Measurements from ENCODE around the gene KCNJ9. TPM values are rescaled to one million over a fixed set of nuclear protein-coding genes. Genes with fewer than 3 reads are reported as not detected.
A peak's percentile ranks its signal among the peaks of the same experiment; 100 is the strongest.

The KCNJ9 gene
- total RNA-seq, 1 donor from 2014 or later = not detected

- Histone ChIP-seq H3K9me3 (no peaks in the 10 kb centered on the region), H3K4me3 (peak overlapping the region; percentile 72 to 93), H3K27ac (peak overlapping the region; percentile 93), H3K36me3 (peaks cover 0 to 9% of the 10 kb centered on the region in 2 donors), H3K27me3 (no peaks in the 10 kb centered on the region), H3K4me1 (peaks cover 35% of the 10 kb centered on the region)
- intact Hi-C loops (cut with DNase I) = loop anchor here (10.0 kb wide), 1 partner anchor 174 kb away; the partner anchor contains the start of gene TAGLN2
- peak in 1 of 2 donors; percentile 97 for DNase-seq (ENCODE audit: extremely low spot score in 2 of 2)
- TF ChIP-seq, protein P1, sequence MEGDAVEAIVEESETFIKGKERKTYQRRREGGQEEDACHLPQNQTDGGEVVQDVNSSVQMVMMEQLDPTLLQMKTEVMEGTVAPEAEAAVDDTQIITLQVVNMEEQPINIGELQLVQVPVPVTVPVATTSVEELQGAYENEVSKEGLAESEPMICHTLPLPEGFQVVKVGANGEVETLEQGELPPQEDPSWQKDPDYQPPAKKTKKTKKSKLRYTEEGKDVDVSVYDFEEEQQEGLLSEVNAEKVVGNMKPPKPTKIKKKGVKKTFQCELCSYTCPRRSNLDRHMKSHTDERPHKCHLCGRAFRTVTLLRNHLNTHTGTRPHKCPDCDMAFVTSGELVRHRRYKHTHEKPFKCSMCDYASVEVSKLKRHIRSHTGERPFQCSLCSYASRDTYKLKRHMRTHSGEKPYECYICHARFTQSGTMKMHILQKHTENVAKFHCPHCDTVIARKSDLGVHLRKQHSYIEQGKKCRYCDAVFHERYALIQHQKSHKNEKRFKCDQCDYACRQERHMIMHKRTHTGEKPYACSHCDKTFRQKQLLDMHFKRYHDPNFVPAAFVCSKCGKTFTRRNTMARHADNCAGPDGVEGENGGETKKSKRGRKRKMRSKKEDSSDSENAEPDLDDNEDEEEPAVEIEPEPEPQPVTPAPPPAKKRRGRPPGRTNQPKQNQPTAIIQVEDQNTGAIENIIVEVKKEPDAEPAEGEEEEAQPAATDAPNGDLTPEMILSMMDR (IDR thresholded peaks at IDR 0.05) = no peak
- TF ChIP-seq POLR2AphosphoS5 (IDR thresholded peaks at IDR 0.05; ENCODE audit: insufficient read depth in 1 of 2, low read depth in 1 of 2) = peak in 1 of 2 donors; percentile 93
- TF ChIP-seq POLR2A (IDR thresholded peaks at IDR 0.05) = peak in 1 of 2 donors; percentile 58
These were observed 17.7 kb downstream of the KCNJ9 start for GRCh38 chr1:160098852-160099561.

DNA sequence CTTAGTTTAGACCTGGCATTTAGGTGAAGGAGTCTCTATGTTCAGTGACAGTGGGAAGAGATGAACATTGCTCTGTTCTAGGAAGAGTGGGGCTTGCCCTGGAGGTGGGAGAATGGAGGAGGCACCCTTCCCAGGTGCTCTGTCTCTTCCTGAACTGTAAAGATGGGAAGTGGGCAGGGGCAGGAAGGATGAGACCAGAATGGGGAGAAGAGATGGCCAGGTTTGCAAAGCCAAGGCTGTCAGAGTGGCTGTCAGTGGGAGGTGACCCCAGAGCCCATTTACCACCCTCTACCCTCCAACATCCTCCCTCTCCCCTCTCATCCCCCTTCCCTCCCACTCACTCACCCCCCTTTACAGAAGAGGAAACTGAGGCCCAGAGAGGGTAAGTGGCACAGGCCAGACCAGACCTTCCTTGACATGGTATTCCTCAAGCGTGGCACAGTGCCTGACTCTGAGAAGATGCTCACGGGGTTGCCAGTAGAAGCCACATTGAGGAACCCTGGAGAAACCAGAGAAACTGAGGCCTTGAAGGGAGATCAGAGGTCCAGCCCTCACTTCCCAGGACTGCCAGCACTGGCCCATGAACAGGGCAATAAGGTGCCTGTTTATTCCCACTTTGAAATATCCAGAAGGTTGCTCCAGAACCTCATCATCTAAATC lies 18.5 kb downstream of the KCNJ9 start:
- Histone ChIP-seq H3K36me3 (peaks cover 0 to 1% of the 10 kb centered on the region in 2 donors), H3K9me3 (no peaks in the 10 kb centered on the region), H3K4me3 (no peak overlapping the region), H3K27ac (peak overlapping the region; percentile 93), H3K4me1 (peaks cover 35% of the 10 kb centered on the region), H3K27me3 (no peaks in the 10 kb centered on the region)
- DNase-seq (ENCODE audit: extremely low spot score in 2 of 2) = no peak
- intact Hi-C loops (cut with DNase I) = loop anchor here (10.0 kb wide), 1 partner anchor 175 kb away; the partner anchor contains the start of gene TAGLN2
- TF ChIP-seq, protein P1 (IDR thresholded peaks at IDR 0.05) = no peak
- TF ChIP-seq POLR2AphosphoS5 (IDR thresholded peaks at IDR 0.05; ENCODE audit: insufficient read depth in 1 of 2, low read depth in 1 of 2) = no peak
- no peak for TF ChIP-seq POLR2A (IDR thresholded peaks at IDR 0.05)

DNA sequence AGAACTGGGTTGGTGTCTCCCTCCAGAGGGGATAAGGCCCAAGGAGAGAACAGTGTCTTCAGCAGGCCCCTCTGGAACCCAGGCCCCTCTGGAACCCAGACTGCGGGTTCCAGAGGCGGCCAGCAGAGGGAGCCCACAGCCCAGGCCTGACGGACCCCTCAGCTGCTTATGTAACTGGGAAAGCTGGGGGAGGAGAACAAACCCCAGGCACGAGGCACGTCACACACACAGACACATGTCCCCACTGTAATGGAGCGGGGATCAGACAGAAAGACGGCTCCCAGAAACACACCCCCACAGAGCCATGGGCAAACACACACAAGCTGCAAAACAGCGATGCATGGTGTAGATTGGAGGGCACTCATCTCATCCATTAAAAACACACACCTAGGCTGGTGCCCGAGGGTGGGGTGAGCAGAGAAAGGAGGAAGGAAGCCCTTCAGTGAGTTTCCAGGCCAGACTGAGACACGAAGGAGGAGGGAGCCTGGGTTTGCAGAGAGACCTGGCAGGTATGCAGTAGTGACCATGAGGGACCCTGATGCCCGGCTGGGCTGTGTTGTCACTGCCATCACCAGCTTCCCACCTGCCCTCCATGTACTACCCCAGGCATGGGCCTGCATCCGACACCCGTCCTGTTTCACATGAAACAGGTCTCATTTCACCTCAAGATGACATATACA lies 19.8 kb downstream of the KCNJ9 start:
- Histone ChIP-seq H3K4me3 (peak overlapping the region in 1 of 2 donors; percentile 21), H3K9me3 (no peaks in the 10 kb centered on the region), H3K4me1 (peaks cover 33% of the 10 kb centered on the region), H3K36me3 (no peaks in the 10 kb centered on the region), H3K27ac (peak overlapping the region; percentile 93), H3K27me3 (no peaks in the 10 kb centered on the region)
- no peak for DNase-seq (ENCODE audit: extremely low spot score in 2 of 2)
- TF ChIP-seq POLR2AphosphoS5 (IDR thresholded peaks at IDR 0.05; ENCODE audit: insufficient read depth in 1 of 2, low read depth in 1 of 2) = peak in 1 of 2 donors; percentile 45
- TF ChIP-seq POLR2A (IDR thresholded peaks at IDR 0.05) = no peak
- TF ChIP-seq, protein P1 (IDR thresholded peaks at IDR 0.05) = peak; percentile 78 to 93 (median 87)
- intact Hi-C loops (cut with DNase I) = no loop called here

DNA sequence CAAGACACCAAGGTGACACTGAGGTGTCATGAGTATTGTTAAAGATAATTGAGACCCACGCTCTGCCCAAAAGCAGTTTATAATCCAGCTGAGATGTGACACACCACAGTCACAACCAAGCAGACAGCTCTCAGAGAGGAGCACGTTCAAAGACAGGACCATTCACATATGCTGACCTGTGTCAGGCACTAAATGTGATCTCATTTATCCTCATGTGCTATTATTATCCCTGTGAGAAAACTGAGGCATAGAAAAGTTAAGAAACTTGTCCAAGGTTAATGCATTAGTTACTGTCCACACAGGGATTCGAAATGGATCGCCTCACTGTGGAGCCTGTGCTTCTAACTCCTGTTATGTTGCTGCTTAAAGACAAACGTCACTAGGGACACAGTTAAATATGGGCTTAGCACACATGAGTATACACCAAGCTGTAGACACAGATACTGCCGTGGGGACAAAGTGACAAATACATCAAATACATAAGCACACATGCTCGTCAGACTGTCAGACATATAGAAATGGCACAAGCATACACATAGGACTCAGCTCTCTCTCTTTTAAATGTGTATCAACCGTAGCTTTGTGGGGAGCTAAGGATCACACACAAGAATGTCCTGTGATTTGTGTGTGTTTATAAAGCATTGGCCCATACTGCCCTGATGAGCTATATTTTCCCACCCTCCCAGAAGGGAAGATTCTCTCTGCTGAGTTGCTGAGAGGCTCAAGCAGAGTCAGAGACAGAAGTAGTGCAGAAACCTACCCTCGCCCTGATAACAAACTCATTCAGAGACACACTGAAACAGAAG lies 20.6 kb downstream of the KCNJ9 start:
- no peaks in the 10 kb centered on the region for H3K9me3 ChIP-seq
- no peak for DNase-seq (ENCODE audit: extremely low spot score in 2 of 2)
- no peaks in the 10 kb centered on the region for H3K27me3 ChIP-seq
- peak overlapping the region; percentile 93 for H3K27ac ChIP-seq
- no peaks in the 10 kb centered on the region for H3K36me3 ChIP-seq
- H3K4me3 ChIP-seq = peak overlapping the region in 1 of 2 donors; percentile 21
- intact Hi-C loops (cut with DNase I) = no loop called here
- H3K4me1 ChIP-seq = peaks cover 25% of the 10 kb centered on the region
- TF ChIP-seq, protein P1 (IDR thresholded peaks at IDR 0.05) = no peak
- no peak for TF ChIP-seq POLR2A (IDR thresholded peaks at IDR 0.05)
- no peak for TF ChIP-seq POLR2AphosphoS5 (IDR thresholded peaks at IDR 0.05; ENCODE audit: insufficient read depth in 1 of 2, low read depth in 1 of 2)
